ENCODE data around the gene HMGB4. TPM values are rescaled to one million over a fixed set of nuclear protein-coding genes. Genes with fewer than 3 reads are reported as not detected.

Gene HMGB4
- total RNA-seq, 1 experiment from 2014 or later: not detected

- intact Hi-C loops (cut with micrococcal nuclease; ENCODE audit: unreplicated experiment): no loop called here
Measured at GRCh38 chr1:33818071-33818470, 45.8 kb upstream of the HMGB4 start.

GRCh38 chr1:33819290-33819912, 44.5 kb upstream of the HMGB4 start:
- no TSS peak for BruUV-seq (replicated peaks)
- no peak overlapping the region for H3K4me3 ChIP-seq (ENCODE audit: low read depth, low read length)
- Mint-ChIP-seq H3K9me3 (ENCODE audit: unreplicated experiment) (peaks cover 10% of the 10 kb centered on the region), H3K4me1 (ENCODE audit: low read depth, unreplicated experiment) (peaks cover 8% of the 10 kb centered on the region), H3K27ac (ENCODE audit: unreplicated experiment) (no peak overlapping the region), H3K27me3 (ENCODE audit: insufficient read depth, unreplicated experiment) (peaks cover 6% of the 10 kb centered on the region), H3K4me3 (ENCODE audit: unreplicated experiment) (no peak overlapping the region), H3K36me3 (ENCODE audit: insufficient read depth, unreplicated experiment) (no peaks in the 10 kb centered on the region)
- intact Hi-C loops (cut with micrococcal nuclease; ENCODE audit: unreplicated experiment): no loop called here
- H3K9me3 ChIP-seq: no peaks in the 10 kb centered on the region
- POLR2A ChIA-PET: no interaction called here
- H3K4me1 ChIP-seq: peaks cover 17% of the 10 kb centered on the region
- no peak for TF ChIP-seq CTCF (IDR thresholded peaks at IDR 0.05; ENCODE audit: insufficient read depth in 1 of 2, low read depth in 1 of 2, low read length in 1 of 2, severe bottlenecking in 1 of 2, unreplicated experiment in 1 of 2)
- H3K36me3 ChIP-seq (ENCODE audit: control insufficient read depth, insufficient read depth, low read length): no peaks in the 10 kb centered on the region
- no peak for DNase-seq
- no peaks in the 10 kb centered on the region for H3K27me3 ChIP-seq (replicated peaks; ENCODE audit: control insufficient read depth, insufficient read depth, low read length)
- CTCF ChIA-PET: no interaction called here

More at GRCh38 chr1:33818071-33818470, 45.8 kb upstream of the HMGB4 start:
- DNase-seq: no peak
- POLR2A ChIA-PET: no interaction called here
- Mint-ChIP-seq H3K27me3 (ENCODE audit: insufficient read depth, unreplicated experiment) (peaks cover 6% of the 10 kb centered on the region), H3K27ac (ENCODE audit: unreplicated experiment) (no peak overlapping the region), H3K4me1 (ENCODE audit: low read depth, unreplicated experiment) (peaks cover 16% of the 10 kb centered on the region), H3K4me3 (ENCODE audit: unreplicated experiment) (no peak overlapping the region), H3K36me3 (ENCODE audit: insufficient read depth, unreplicated experiment) (no peaks in the 10 kb centered on the region), H3K9me3 (ENCODE audit: unreplicated experiment) (peaks cover 21% of the 10 kb centered on the region)
- CTCF ChIA-PET: no interaction called here
- TF ChIP-seq CTCF (IDR thresholded peaks at IDR 0.05; ENCODE audit: insufficient read depth in 1 of 2, low read depth in 1 of 2, low read length in 1 of 2, severe bottlenecking in 1 of 2, unreplicated experiment in 1 of 2): no peak
- H3K27me3 ChIP-seq (replicated peaks; ENCODE audit: control insufficient read depth, insufficient read depth, low read length): no peaks in the 10 kb centered on the region
- H3K4me1 ChIP-seq: peaks cover 24% of the 10 kb centered on the region
- H3K9me3 ChIP-seq: no peaks in the 10 kb centered on the region
- no TSS peak for BruUV-seq (replicated peaks)
- no peaks in the 10 kb centered on the region for H3K36me3 ChIP-seq (ENCODE audit: control insufficient read depth, insufficient read depth, low read length)
- no peak overlapping the region for H3K4me3 ChIP-seq (ENCODE audit: low read depth, low read length)

GRCh38 chr1:33819913-33820311, 44.0 kb upstream of the HMGB4 start:
- POLR2A ChIA-PET: no interaction called here
- CTCF ChIA-PET: no interaction called here
- no peaks in the 10 kb centered on the region for H3K36me3 ChIP-seq (ENCODE audit: control insufficient read depth, insufficient read depth, low read length)
- H3K9me3 Mint-ChIP-seq (ENCODE audit: unreplicated experiment): peaks cover 5% of the 10 kb centered on the region
- H3K4me1 ChIP-seq: peaks cover 12% of the 10 kb centered on the region
- no peaks in the 10 kb centered on the region for H3K9me3 ChIP-seq
- DNase-seq: no peak
- H3K27ac Mint-ChIP-seq (ENCODE audit: unreplicated experiment): no peak overlapping the region
- no peak overlapping the region for H3K4me3 ChIP-seq (ENCODE audit: low read depth, low read length)
- intact Hi-C loops (cut with micrococcal nuclease; ENCODE audit: unreplicated experiment): no loop called here
- no TSS peak for BruUV-seq (replicated peaks)
- H3K4me3 Mint-ChIP-seq (ENCODE audit: unreplicated experiment): no peak overlapping the region
- peaks cover 6% of the 10 kb centered on the region for H3K27me3 Mint-ChIP-seq (ENCODE audit: insufficient read depth, unreplicated experiment)
- no peak for TF ChIP-seq CTCF (IDR thresholded peaks at IDR 0.05; ENCODE audit: insufficient read depth in 1 of 2, low read depth in 1 of 2, low read length in 1 of 2, severe bottlenecking in 1 of 2, unreplicated experiment in 1 of 2)
- peaks cover 3% of the 10 kb centered on the region for H3K4me1 Mint-ChIP-seq (ENCODE audit: low read depth, unreplicated experiment)
- H3K36me3 Mint-ChIP-seq (ENCODE audit: insufficient read depth, unreplicated experiment): no peaks in the 10 kb centered on the region
- no peaks in the 10 kb centered on the region for H3K27me3 ChIP-seq (replicated peaks; ENCODE audit: control insufficient read depth, insufficient read depth, low read length)

All from Caco-2 (cell line).